ENCODE measurements around the gene RAB44. TPM values are rescaled to one million over a fixed set of nuclear protein-coding genes. Genes with fewer than 3 reads are reported as not detected.

The RAB44 gene
- total RNA-seq, 1 experiment from 2014 or later: 0.05 TPM

DNA sequence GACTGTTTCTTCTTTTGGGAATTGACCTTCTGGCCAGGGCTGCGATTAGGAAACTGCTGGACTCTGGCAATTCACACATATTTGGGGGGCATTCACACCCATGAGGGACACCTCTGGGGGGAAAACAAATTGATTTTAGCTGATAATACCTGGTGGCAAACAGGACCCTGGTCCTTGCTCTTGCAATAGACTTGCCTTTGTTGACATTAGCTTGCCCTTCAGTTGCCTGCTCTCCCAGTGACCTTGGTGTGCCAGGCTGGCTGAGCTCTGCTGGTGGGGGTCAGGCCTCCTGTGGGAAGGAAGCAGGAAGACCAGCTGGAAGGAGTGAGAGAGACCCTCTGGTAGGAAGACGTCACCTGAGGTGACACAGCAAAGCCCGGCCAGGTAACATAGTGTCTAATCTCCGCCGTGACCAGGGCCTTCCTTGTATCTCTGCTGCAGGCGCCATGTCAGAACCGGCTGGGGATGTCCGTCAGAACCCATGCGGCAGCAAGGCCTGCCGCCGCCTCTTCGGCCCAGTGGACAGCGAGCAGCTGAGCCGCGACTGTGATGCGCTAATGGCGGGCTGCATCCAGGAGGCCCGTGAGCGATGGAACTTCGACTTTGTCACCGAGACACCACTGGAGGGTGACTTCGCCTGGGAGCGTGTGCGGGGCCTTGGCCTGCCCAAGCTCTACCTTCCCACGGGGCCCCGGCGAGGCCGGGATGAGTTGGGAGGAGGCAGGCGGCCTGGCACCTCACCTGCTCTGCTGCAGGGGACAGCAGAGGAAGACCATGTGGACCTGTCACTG lies 13.8 kb upstream of the RAB44 start:
- Histone ChIP-seq H3K9ac (ENCODE audit: low read length) (no peak overlapping the region), H3K9me3 (ENCODE audit: control insufficient read depth in 1 of 2, insufficient read depth in 1 of 2, low read depth in 1 of 2, low read length in 2 of 2) (no peaks in the 10 kb centered on the region), H2AFZ (ENCODE audit: low read depth, low read length, poor library complexity, severe bottlenecking) (no peak overlapping the region), H3K27ac (ENCODE audit: low read depth, low read length) (peak overlapping the region; percentile 64; the same call in 1 of the 2 replicates), H3K4me3 (replicated peaks in 1 of 2; ENCODE audit: low read depth in 1 of 2, low read length in 2 of 2) (no peak overlapping the region), H3K79me2 (ENCODE audit: insufficient read depth, low read length) (peaks cover 56% of the 10 kb centered on the region), H3K4me2 (ENCODE audit: low read length) (no peak overlapping the region), H4K20me1 (ENCODE audit: insufficient read depth) (peaks cover 4% of the 10 kb centered on the region; the same call in 1 of the 2 replicates), H3K36me3 (ENCODE audit: control insufficient read depth in 1 of 2, insufficient read depth in 2 of 2, low read length in 2 of 2) (peaks cover 25 to 37% of the 10 kb centered on the region in 2 experiments), H3K27me3 (ENCODE audit: insufficient read depth, low read length) (no peaks in the 10 kb centered on the region), H3K4me1 (ENCODE audit: control insufficient read depth in 1 of 2, insufficient read depth in 2 of 2, low read length in 2 of 2) (peaks cover 29 to 34% of the 10 kb centered on the region in 2 experiments), H3K9me2 (ENCODE audit: insufficient read depth) (no peaks in the 10 kb centered on the region)
- RAD21 ChIA-PET (ENCODE audit: low non-redundant PET in 1 of 2, low total read pairs in 2 of 2, uncharacterized antibody in 2 of 2, unreplicated experiment in 2 of 2): no interaction called here
- no peak for TF ChIP-seq SRF (IDR thresholded peaks at IDR 0.05; ENCODE audit: low read depth)
- TF ChIP-seq CBX3 (IDR thresholded peaks at IDR 0.05; ENCODE audit: low read depth): no peak
- TF ChIP-seq POLR2A (IDR thresholded peaks at IDR 0.05; ENCODE audit: borderline replicate concordance, extremely low read depth, insufficient read depth, insufficient read length): no peak
- no peak for TF ChIP-seq ZFX (IDR thresholded peaks at IDR 0.05)
- no peak for TF ChIP-seq FOSL1 (IDR thresholded peaks at IDR 0.05; ENCODE audit: low read depth)
- TF ChIP-seq TCF7L2 (IDR thresholded peaks at IDR 0.05; ENCODE audit: borderline replicate concordance, extremely low read depth, insufficient read depth, insufficient read length): no peak
- no peak for TF ChIP-seq YY1 (IDR thresholded peaks at IDR 0.05; ENCODE audit: extremely low read depth, insufficient replicate concordance, low read depth, low read length)
- TF ChIP-seq, protein P1, sequence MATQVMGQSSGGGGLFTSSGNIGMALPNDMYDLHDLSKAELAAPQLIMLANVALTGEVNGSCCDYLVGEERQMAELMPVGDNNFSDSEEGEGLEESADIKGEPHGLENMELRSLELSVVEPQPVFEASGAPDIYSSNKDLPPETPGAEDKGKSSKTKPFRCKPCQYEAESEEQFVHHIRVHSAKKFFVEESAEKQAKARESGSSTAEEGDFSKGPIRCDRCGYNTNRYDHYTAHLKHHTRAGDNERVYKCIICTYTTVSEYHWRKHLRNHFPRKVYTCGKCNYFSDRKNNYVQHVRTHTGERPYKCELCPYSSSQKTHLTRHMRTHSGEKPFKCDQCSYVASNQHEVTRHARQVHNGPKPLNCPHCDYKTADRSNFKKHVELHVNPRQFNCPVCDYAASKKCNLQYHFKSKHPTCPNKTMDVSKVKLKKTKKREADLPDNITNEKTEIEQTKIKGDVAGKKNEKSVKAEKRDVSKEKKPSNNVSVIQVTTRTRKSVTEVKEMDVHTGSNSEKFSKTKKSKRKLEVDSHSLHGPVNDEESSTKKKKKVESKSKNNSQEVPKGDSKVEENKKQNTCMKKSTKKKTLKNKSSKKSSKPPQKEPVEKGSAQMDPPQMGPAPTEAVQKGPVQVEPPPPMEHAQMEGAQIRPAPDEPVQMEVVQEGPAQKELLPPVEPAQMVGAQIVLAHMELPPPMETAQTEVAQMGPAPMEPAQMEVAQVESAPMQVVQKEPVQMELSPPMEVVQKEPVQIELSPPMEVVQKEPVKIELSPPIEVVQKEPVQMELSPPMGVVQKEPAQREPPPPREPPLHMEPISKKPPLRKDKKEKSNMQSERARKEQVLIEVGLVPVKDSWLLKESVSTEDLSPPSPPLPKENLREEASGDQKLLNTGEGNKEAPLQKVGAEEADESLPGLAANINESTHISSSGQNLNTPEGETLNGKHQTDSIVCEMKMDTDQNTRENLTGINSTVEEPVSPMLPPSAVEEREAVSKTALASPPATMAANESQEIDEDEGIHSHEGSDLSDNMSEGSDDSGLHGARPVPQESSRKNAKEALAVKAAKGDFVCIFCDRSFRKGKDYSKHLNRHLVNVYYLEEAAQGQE (IDR thresholded peaks at IDR 0.05; ENCODE audit: low read depth): no peak
- no peak for TF ChIP-seq EGR1 (IDR thresholded peaks at IDR 0.05; ENCODE audit: low read depth)
- no peak for DNase-seq (ENCODE audit: low read depth, low spot score)
- intact Hi-C loops (cut with micrococcal nuclease): loop anchor here (1.0 to 5.0 kb wide), 3 partner anchors 40 to 262 kb away; no protein-coding TSS in a partner anchor
- CTCF ChIA-PET: no interaction called here
- POLR2A ChIA-PET: interaction anchor here (0.6 to 1.8 kb wide), 5 partner anchors 9 to 69 kb away, joined by 3 to 7 read pairs (median 4); no protein-coding TSS in a partner anchor
- BruUV-seq (replicated peaks): no TSS peak
- ATAC-seq: no peak

Data from HCT116 (cell line).